GM23338 (cell line): Measurements from ENCODE around the gene CPSF3. TPM values are rescaled to one million over a fixed set of nuclear protein-coding genes. Genes with fewer than 3 reads are reported as not detected.

Experiments
- ATAC-seq: fragments of 200-7000 bp; cut with Tn5 transposase; 3 replicates; pipeline ENCODE4 v1.9.1; 2020
- DNase-seq: peaks from one replicate; pipeline ENCODE4 v3.0.0-alpha.2; 2015; ENCODE audit warnings: low spot score
- H2AFZ ChIP-seq: fragments of 200-600 bp; sonication (generic); 2 replicates; pipeline ENCODE4 v1.8.0; 2016; ENCODE audit warnings: antibody characterized with exemption, mild to moderate bottlenecking, moderate library complexity
- H3F3A ChIP-seq: fragments of 200-600 bp; sonication (generic); replicated peaks from 2 replicates; pipeline ENCODE4 v1.8.0; 2017; ENCODE audit warnings: antibody characterized with exemption, mixed run types, low read depth
- H3K27ac ChIP-seq: fragments of 200-600 bp; sonication (generic); 2 replicates; pipeline ENCODE4 v1.6.1; 2016; ENCODE audit warnings: low read depth
- H3K27me3 ChIP-seq: fragments of 200-600 bp; sonication (generic); 2 replicates; pipeline ENCODE4 v1.8.0; 2016; ENCODE audit warnings: mild to moderate bottlenecking, mixed run types, moderate library complexity; ENCODE audit not compliant: insufficient read depth
- H3K36me3 ChIP-seq: fragments of 200-600 bp; sonication (generic); 2 replicates; pipeline ENCODE4 v1.8.0; 2016; ENCODE audit warnings: mild to moderate bottlenecking; ENCODE audit not compliant: insufficient read depth
- H3K4me1 ChIP-seq: fragments of 200-600 bp; sonication (generic); 2 replicates; pipeline ENCODE4 v1.8.0; 2016; ENCODE audit warnings: mild to moderate bottlenecking, moderate library complexity; ENCODE audit not compliant: insufficient read depth
- H3K4me2 ChIP-seq: fragments of 200-600 bp; sonication (generic); 2 replicates; pipeline ENCODE4 v1.7.1; 2017; ENCODE audit warnings: mixed run types
- H3K4me3 ChIP-seq: fragments of 200-600 bp; sonication (generic); 2 replicates; pipeline ENCODE4 v1.6.1; 2016; ENCODE audit warnings: mixed run types
- H3K79me2 ChIP-seq: fragments of 200-600 bp; sonication (generic); replicated peaks from 2 replicates; pipeline ENCODE4 v1.8.0; 2017; ENCODE audit warnings: mild to moderate bottlenecking; ENCODE audit not compliant: insufficient read depth
- H3K9me2 ChIP-seq: fragments of 200-600 bp; sonication (generic); 2 replicates; pipeline ENCODE4 v1.8.0; 2017; ENCODE audit not compliant: insufficient read depth
- H4K20me1 ChIP-seq: fragments of 200-600 bp; sonication (generic); replicated peaks from 2 replicates; pipeline ENCODE4 v1.8.0; 2017; ENCODE audit warnings: mild to moderate bottlenecking; ENCODE audit not compliant: insufficient read depth
- H3K27ac Mint-ChIP-seq: 2 replicates; pipeline ENCODE4 v1.8.0; 2020; ENCODE audit warnings: inconsistent platforms, mild to moderate bottlenecking, moderate library complexity, mixed read lengths
- H3K27me3 Mint-ChIP-seq: 3 replicates; pipeline ENCODE4 v1.8.0; 2022; ENCODE audit warnings: low read depth, mild to moderate bottlenecking, moderate library complexity, mixed read lengths, inconsistent platforms; ENCODE audit not compliant: insufficient read depth, poor library complexity
- H3K36me3 Mint-ChIP-seq: 3 replicates; pipeline ENCODE4 v1.8.0; 2021; ENCODE audit warnings: low read depth, mild to moderate bottlenecking, inconsistent platforms, moderate library complexity, mixed read lengths
- H3K4me1 Mint-ChIP-seq: 3 replicates; pipeline ENCODE4 v1.8.0; 2020; ENCODE audit warnings: mild to moderate bottlenecking, inconsistent platforms, mixed read lengths
- H3K4me3 Mint-ChIP-seq: 3 replicates; pipeline ENCODE4 v1.8.0; 2021; ENCODE audit warnings: moderate library complexity, mild to moderate bottlenecking, inconsistent platforms, mixed read lengths
- H3K9me3 Mint-ChIP-seq: 3 replicates; pipeline ENCODE4 v1.8.0; 2020; ENCODE audit warnings: moderate library complexity, mild to moderate bottlenecking, inconsistent platforms, mixed read lengths
- CREB1 ChIP-seq: fragments of 250-450 bp; sonication (Bioruptor Pico); IDR thresholded peaks from 2 replicates; pipeline ENCODE4 v1.5.0; 2020; ENCODE audit warnings: low read depth, mild to moderate bottlenecking, moderate library complexity
- CTCF ChIP-seq, 2 experiments: fragments of 200-600 bp in 1 of 2; sonication (generic) in 1 of 2; conservative IDR thresholded peaks; 2 replicates each; pipeline versions ENCODE4 v1.5.1 to v1.6.1; 2016 to 2017; ENCODE audit warnings: antibody characterized with exemption in 2 of 2, low read depth in 2 of 2, mild to moderate bottlenecking in 2 of 2, moderate library complexity in 1 of 2
- ETS1 ChIP-seq: IDR thresholded peaks from 2 replicates; pipeline ENCODE4 v1.6.1; 2016; ENCODE audit warnings: antibody characterized with exemption
- EZH2 ChIP-seq: fragments of 200-600 bp; sonication (generic); IDR thresholded peaks from one replicate; pipeline ENCODE4 v1.8.0; 2017; ENCODE audit warnings: antibody characterized with exemption, mild to moderate bottlenecking, low read depth; ENCODE audit not compliant: unreplicated experiment
- EZH2phosphoT487 ChIP-seq: fragments of 200-600 bp; sonication (generic); IDR thresholded peaks from one replicate; pipeline ENCODE4 v1.8.1; 2018; ENCODE audit warnings: antibody characterized with exemption; ENCODE audit not compliant: unreplicated experiment
- JUNB ChIP-seq: IDR thresholded peaks from one replicate; pipeline ENCODE4 v1.6.1; 2016; ENCODE audit warnings: antibody characterized with exemption; ENCODE audit not compliant: unreplicated experiment
- NANOG ChIP-seq: IDR thresholded peaks from 2 replicates; pipeline ENCODE4 v1.6.1; 2016; ENCODE audit warnings: antibody characterized with exemption, borderline replicate concordance
- POLR2AphosphoS5 ChIP-seq: IDR thresholded peaks from 2 replicates; pipeline ENCODE4 v1.6.1; 2016; ENCODE audit warnings: antibody characterized with exemption, low read depth
- REST ChIP-seq: IDR thresholded peaks from one replicate; pipeline ENCODE4 v1.6.1; 2018; ENCODE audit warnings: antibody characterized with exemption; ENCODE audit not compliant: unreplicated experiment
- STAT1 ChIP-seq: IDR thresholded peaks from one replicate; pipeline ENCODE4 v1.6.1; 2016; ENCODE audit warnings: antibody characterized with exemption; ENCODE audit not compliant: unreplicated experiment
- ZNF114 ChIP-seq: fragments of 250-450 bp; sonication (Bioruptor Pico); IDR thresholded peaks from 2 replicates; pipeline ENCODE4 v1.5.0; 2020; ENCODE audit warnings: mild to moderate bottlenecking, moderate library complexity
- ZNF331 ChIP-seq: fragments of 250-450 bp; sonication (Bioruptor Pico); IDR thresholded peaks from 2 replicates; pipeline ENCODE4 v1.5.0; 2020; ENCODE audit warnings: low read depth, mild to moderate bottlenecking, moderate library complexity
- ZNF462 ChIP-seq: fragments of 250-450 bp; sonication (Bioruptor Pico); IDR thresholded peaks from 2 replicates; pipeline ENCODE4 v1.5.0; 2020; ENCODE audit warnings: mild to moderate bottlenecking, moderate library complexity
- polyA plus RNA-seq: library from polyadenylated mRNA; unstranded; fragments of >200 nt; fragmentation: Nextera tagmentation; extraction: Ambion mirVana; gene quantifications from 2 replicates; pipeline ENCODE4 v1.2.1, GENCODE V29; 2016
- total RNA-seq: library from RNA; depleted of rRNA; stranded (reverse); fragments of >200 nt; shearing (Covaris generic); gene quantifications from 2 replicates; pipeline ENCODE4 v1.2.3, GENCODE V29; 2014

The CPSF3 gene
- total and polyA plus RNA-seq, 2 experiments from 2014 or later: 77.1 to 105 TPM

- no peaks in the 10 kb centered on the region for H3K27me3 ChIP-seq
- no peaks in the 10 kb centered on the region for H3F3A ChIP-seq
- H3K4me2 ChIP-seq: no peak overlapping the region
- Mint-ChIP-seq H3K27ac (no peak overlapping the region), H3K4me1 (no peaks in the 10 kb centered on the region), H3K9me3 (no peaks in the 10 kb centered on the region), H3K27me3 (no peaks in the 10 kb centered on the region), H3K4me3 (no peak overlapping the region), H3K36me3 (peaks cover 38% of the 10 kb centered on the region)
- no peak for DNase-seq
- no peaks in the 10 kb centered on the region for H3K79me2 ChIP-seq
- no peak overlapping the region for H2AFZ ChIP-seq
- no peaks in the 10 kb centered on the region for H3K4me1 ChIP-seq
- H3K27ac ChIP-seq: no peak overlapping the region
- H3K9me2 ChIP-seq: no peaks in the 10 kb centered on the region
- TF ChIP-seq ZNF331 (CRISPR knock-in tag): no peak
- TF ChIP-seq CREB1 (CRISPR knock-in tag): no peak
- TF ChIP-seq ETS1: no peak
- TF ChIP-seq EZH2phosphoT487: no peak
- no peak for TF ChIP-seq REST
- TF ChIP-seq STAT1: no peak
- no peak for TF ChIP-seq CTCF (conservative IDR thresholded peaks at IDR 0.05; ENCODE audit: low read depth in 2 of 2)
- no peak for TF ChIP-seq NANOG
- no peak for TF ChIP-seq ZNF114 (CRISPR knock-in tag)
- no peak for TF ChIP-seq POLR2AphosphoS5
- TF ChIP-seq JUNB: no peak
- TF ChIP-seq ZNF462 (CRISPR knock-in tag): no peak
- TF ChIP-seq EZH2: no peak
- no peak for ATAC-seq
- peaks cover 5% of the 10 kb centered on the region; the same call in 1 of the 2 replicates for H4K20me1 ChIP-seq
- peaks cover 3% of the 10 kb centered on the region for H3K36me3 ChIP-seq
- no peak overlapping the region for H3K4me3 ChIP-seq
These were observed 42.8 kb downstream of the CPSF3 start for GRCh38 chr2:9466147-9466683.
